Karpas-422 (cell line): ENCODE results near the gene RHBDD3. TPM values are rescaled to one million over a fixed set of nuclear protein-coding genes. Genes with fewer than 3 reads are reported as not detected.

ENCODE experiments used
- DNase-seq: peaks from one replicate; pipeline ENCODE4 v3.0.0-alpha.2; 2015
- H2AFZ ChIP-seq: fragments of 200-600 bp; sonication (generic); 2 replicates; pipeline ENCODE4 v1.6.1; 2014; ENCODE audit warnings: antibody characterized with exemption, low read length, mixed read lengths
- H3K27ac ChIP-seq: fragments of 200-600 bp; sonication (generic); 2 replicates; pipeline ENCODE4 v1.5.1; 2014; ENCODE audit warnings: mild to moderate bottlenecking, low read length, moderate library complexity
- H3K27me3 ChIP-seq: fragments of 200-600 bp; sonication (generic); 2 replicates; pipeline ENCODE4 v1.6.1; 2014; ENCODE audit warnings: low read length, mixed read lengths
- H3K36me3 ChIP-seq: fragments of 200-600 bp; sonication (generic); 2 replicates; pipeline ENCODE4 v1.6.1; 2014; ENCODE audit warnings: low read length, mixed read lengths; ENCODE audit not compliant: insufficient read depth
- H3K4me1 ChIP-seq: fragments of 200-600 bp; sonication (generic); 2 replicates; pipeline ENCODE4 v1.6.1; 2014; ENCODE audit warnings: mild to moderate bottlenecking, low read length, mixed read lengths
- H3K4me2 ChIP-seq: fragments of 200-600 bp; sonication (generic); 2 replicates; pipeline ENCODE4 v1.6.1; 2014; ENCODE audit warnings: low read length, low read depth, mild to moderate bottlenecking; ENCODE audit not compliant: poor library complexity, severe bottlenecking
- H3K4me3 ChIP-seq: fragments of 200-600 bp; sonication (generic); 2 replicates; pipeline ENCODE4 v1.5.1; 2014; ENCODE audit warnings: mild to moderate bottlenecking, antibody characterized with exemption, low read length, mixed read lengths
- H3K79me2 ChIP-seq: fragments of 200-600 bp; sonication (generic); 2 replicates; pipeline ENCODE4 v1.6.1; 2014; ENCODE audit warnings: mild to moderate bottlenecking, low read length, mixed read lengths
- H3K9ac ChIP-seq: fragments of 200-600 bp; sonication (generic); 2 replicates; pipeline ENCODE4 v1.6.0; 2014; ENCODE audit warnings: low read length
- H3K9me2 ChIP-seq: fragments of 200-600 bp; sonication (generic), shearing (Covaris generic); replicated peaks from 2 replicates; pipeline ENCODE4 v1.6.0; 2014; ENCODE audit warnings: mild to moderate bottlenecking, low read length, moderate library complexity; ENCODE audit not compliant: insufficient read depth
- H3K9me3 ChIP-seq: fragments of 300-700, 200-600 bp; sonication (generic); 2 replicates; pipeline ENCODE4 v1.6.1; 2014; ENCODE audit warnings: low read length, mixed read lengths
- H4K20me1 ChIP-seq: fragments of 200-600 bp; sonication (generic); 2 replicates; pipeline ENCODE4 v1.6.1; 2014; ENCODE audit warnings: mild to moderate bottlenecking, antibody characterized with exemption, low read length, low read depth; ENCODE audit not compliant: insufficient read depth
- total RNA-seq: library from RNA; depleted of rRNA; stranded (reverse); fragments of >200 nt; shearing (Covaris generic); gene quantifications from 2 replicates; pipeline ENCODE4 v1.2.3, GENCODE V29; 2014; ENCODE audit warnings: low replicate concordance

The RHBDD3 gene
- total RNA-seq, 1 experiment from 2014 or later: 8.8 TPM

DNA sequence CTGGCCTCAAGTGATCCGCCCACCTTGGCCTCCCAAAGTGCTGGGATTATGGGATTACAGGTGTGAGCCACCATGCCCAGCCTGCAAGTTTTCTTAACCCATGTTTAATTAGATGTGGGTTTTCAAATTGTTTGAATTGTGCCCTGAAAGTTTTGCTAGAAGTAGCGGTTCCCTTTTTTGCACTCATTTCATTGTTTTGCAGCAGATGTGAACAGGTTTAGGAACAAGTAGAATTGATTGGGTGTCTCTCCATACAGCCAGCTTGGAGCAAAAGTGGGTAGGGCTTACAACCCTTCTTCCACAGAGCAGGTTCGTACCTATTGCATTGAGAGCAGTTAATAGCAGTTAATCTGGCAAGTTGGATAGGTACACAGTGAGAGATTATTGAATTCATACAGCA is 16.4 kb upstream of the RHBDD3 start:
- Histone ChIP-seq H4K20me1 (peaks cover 49% of the 10 kb centered on the region), H3K36me3 (peaks cover 73% of the 10 kb centered on the region), H3K79me2 (peaks cover 67% of the 10 kb centered on the region), H3K9ac (no peak overlapping the region), H2AFZ (no peak overlapping the region), H3K9me2 (no peaks in the 10 kb centered on the region), H3K4me1 (no peaks in the 10 kb centered on the region), H3K27ac (no peak overlapping the region), H3K9me3 (no peaks in the 10 kb centered on the region), H3K27me3 (no peaks in the 10 kb centered on the region), H3K4me2 (no peak overlapping the region), H3K4me3 (no peak overlapping the region)
- no peak for DNase-seq

DNA sequence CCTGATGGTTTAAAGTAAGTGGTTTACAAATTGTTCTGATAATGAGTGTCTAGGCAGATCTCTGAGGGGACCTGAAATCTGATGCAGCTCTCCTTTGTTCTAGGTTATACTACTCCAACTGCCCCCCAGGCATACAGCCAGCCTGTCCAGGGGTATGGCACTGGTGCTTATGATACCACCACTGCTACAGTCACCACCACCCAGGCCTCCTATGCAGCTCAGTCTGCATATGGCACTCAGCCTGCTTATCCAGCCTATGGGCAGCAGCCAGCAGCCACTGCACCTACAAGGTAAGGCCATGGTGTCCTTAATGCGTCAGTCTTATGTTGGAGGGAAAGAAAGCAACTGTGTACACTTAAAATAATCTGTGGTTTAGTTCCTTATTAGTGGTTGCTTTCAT is 10.1 kb upstream of the RHBDD3 start:
- no peaks in the 10 kb centered on the region for H3K4me1 ChIP-seq
- no peaks in the 10 kb centered on the region for H3K9me2 ChIP-seq
- no peak overlapping the region for H3K4me2 ChIP-seq
- no peak overlapping the region for H3K4me3 ChIP-seq
- DNase-seq: no peak
- peaks cover 75% of the 10 kb centered on the region for H4K20me1 ChIP-seq
- H3K9me3 ChIP-seq: no peaks in the 10 kb centered on the region
- H3K79me2 ChIP-seq: peaks cover 84% of the 10 kb centered on the region
- H3K27me3 ChIP-seq: no peaks in the 10 kb centered on the region
- H3K27ac ChIP-seq: no peak overlapping the region
- no peak overlapping the region for H2AFZ ChIP-seq
- H3K36me3 ChIP-seq: peaks cover 82% of the 10 kb centered on the region
- no peak overlapping the region for H3K9ac ChIP-seq

DNA sequence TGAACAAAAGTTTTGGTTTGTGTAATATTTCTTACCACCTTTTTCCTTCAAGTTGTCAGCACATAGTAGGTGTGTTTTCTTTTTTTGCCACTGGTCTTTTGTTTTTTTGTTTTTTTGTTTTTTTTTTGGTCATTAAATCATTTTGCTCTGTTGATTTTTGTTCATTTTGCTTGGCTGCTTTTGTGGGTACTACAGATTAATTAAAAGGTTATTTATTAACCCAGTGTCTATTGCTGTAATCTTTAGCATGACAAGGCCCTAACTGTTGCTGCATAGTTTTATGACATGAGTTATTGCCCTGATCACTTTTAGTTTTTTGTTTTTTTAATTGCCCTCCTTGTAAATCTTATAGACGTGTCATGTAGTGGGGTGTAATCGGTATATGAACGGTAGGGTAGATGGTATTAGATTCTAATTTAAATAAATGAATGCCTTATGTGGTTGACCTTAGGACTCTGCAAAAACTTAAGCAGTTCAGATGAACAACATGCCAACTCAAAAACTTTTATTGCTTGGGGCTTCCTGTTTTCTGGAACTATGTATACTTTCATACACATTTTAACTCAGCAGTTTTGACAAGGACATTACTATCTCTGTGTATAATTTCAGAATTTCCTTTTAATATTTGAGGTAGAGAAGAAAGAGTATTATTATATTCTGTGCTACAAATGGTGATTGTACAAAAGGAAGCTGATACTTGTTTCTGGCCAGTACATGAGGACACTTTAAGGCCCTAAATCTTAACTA is 8.2 kb upstream of the RHBDD3 start:
- Histone ChIP-seq H3K27me3 (no peaks in the 10 kb centered on the region), H3K9ac (no peak overlapping the region), H3K4me1 (peaks cover 9% of the 10 kb centered on the region), H4K20me1 (peaks cover 88% of the 10 kb centered on the region), H3K9me3 (no peaks in the 10 kb centered on the region), H3K4me2 (no peak overlapping the region), H2AFZ (no peak overlapping the region), H3K9me2 (no peaks in the 10 kb centered on the region), H3K4me3 (no peak overlapping the region), H3K27ac (no peak overlapping the region), H3K36me3 (peaks cover 90% of the 10 kb centered on the region), H3K79me2 (peaks cover 92% of the 10 kb centered on the region)
- no peak for DNase-seq

DNA sequence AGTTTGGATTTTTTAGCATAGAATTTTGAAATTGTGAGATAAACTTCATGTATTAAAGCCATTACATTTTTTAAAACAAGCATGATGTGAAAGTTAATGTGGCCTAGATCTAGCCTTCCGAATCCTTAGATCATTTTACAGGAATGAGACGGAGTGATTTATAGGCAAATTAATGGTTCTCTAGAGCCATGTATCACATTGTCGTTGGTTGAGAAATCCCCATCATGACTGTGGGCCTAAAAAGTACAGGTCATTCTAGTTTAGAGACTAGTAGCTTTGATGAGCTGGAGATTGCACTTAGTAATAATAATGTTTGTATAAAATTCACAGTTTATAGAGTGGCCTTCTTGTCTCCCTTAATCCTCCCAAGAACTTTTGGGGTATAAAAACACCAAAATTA is 7.4 kb upstream of the RHBDD3 start:
- no peak overlapping the region for H3K27ac ChIP-seq
- H3K36me3 ChIP-seq: peaks cover 96% of the 10 kb centered on the region
- H3K9me3 ChIP-seq: no peaks in the 10 kb centered on the region
- no peak overlapping the region for H3K4me3 ChIP-seq
- H3K4me2 ChIP-seq: no peak overlapping the region
- H3K4me1 ChIP-seq: peaks cover 17% of the 10 kb centered on the region
- H3K9ac ChIP-seq: no peak overlapping the region
- no peak for DNase-seq
- H2AFZ ChIP-seq: no peak overlapping the region
- H3K27me3 ChIP-seq: no peaks in the 10 kb centered on the region
- peaks cover 97% of the 10 kb centered on the region for H3K79me2 ChIP-seq
- peaks cover 94% of the 10 kb centered on the region for H4K20me1 ChIP-seq
- H3K9me2 ChIP-seq: no peaks in the 10 kb centered on the region

DNA sequence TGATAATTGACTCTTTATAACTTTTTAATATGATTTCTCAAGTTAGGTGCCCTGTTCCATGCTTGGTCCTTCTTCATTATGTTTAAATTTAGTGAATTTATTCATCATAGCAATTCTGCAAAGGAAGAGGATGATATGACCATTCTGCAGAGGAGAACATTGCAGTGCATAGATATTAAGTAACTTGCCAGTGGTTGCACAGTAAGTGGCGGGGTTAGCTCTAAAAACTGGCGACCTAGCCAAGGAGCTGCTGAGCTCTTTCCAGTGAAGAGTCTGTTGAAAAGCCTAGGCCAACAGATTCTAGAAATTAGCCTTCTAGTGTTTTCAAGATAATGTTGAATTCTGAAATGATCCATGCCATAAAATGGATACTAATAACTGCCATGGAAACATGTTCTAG is 4.8 kb upstream of the RHBDD3 start:
- H4K20me1 ChIP-seq: peaks cover 86% of the 10 kb centered on the region
- no peak overlapping the region for H3K27ac ChIP-seq
- H3K9ac ChIP-seq: no peak overlapping the region
- no peaks in the 10 kb centered on the region for H3K9me3 ChIP-seq
- no peaks in the 10 kb centered on the region for H3K9me2 ChIP-seq
- no peak overlapping the region for H3K4me2 ChIP-seq
- H3K27me3 ChIP-seq: no peaks in the 10 kb centered on the region
- no peak for DNase-seq
- peaks cover 99% of the 10 kb centered on the region for H3K79me2 ChIP-seq
- H2AFZ ChIP-seq: no peak overlapping the region
- H3K4me3 ChIP-seq: no peak overlapping the region
- peaks cover 27% of the 10 kb centered on the region for H3K4me1 ChIP-seq
- H3K36me3 ChIP-seq: peaks cover 77% of the 10 kb centered on the region

DNA sequence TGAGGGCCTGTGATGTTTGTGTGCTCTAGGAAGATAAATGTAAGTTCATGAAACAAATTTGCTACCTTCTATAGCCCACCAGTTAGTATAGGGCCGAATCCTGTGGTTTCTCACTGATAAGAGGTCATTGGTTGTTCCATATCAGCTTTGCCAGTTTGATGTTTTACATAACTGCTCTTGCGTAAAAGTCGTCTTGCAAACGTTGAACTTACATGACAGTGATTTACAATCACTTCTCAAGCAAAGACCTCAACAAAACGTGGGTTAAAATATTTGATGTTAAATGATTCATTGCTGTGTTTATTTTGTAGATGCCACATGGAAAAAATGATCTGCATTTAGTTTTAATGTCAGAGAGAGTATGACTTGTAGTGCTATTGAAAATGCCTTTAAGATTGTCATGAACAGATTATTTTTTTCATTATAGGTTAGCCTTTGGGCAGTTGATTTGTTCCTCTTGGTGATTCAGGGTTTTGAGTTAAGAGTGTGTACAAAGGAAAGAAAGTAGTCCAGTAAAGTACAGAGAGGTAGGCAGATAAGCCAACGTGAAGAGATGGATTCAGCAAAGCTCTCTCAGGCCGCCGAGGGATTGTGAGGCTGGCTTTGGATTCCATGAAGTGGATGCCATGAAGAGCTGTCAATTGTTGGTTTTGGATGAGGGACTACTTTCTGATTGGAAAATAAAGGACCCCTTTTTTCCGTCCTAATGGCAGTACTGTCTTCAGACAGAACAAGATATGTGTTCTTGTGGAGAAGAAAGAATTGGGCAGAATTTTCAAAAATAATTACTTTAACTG is 2.9 kb upstream of the RHBDD3 start:
- H3K27ac ChIP-seq: peak overlapping the region; percentile 91
- H3K27me3 ChIP-seq: no peaks in the 10 kb centered on the region
- H3K4me2 ChIP-seq: peak overlapping the region; percentile 90
- H4K20me1 ChIP-seq: peaks cover 66% of the 10 kb centered on the region
- H3K4me3 ChIP-seq: peak overlapping the region; percentile 93
- H3K79me2 ChIP-seq: peaks cover 98% of the 10 kb centered on the region
- DNase-seq: peak; percentile 80
- H3K9me3 ChIP-seq: no peaks in the 10 kb centered on the region
- peaks cover 38% of the 10 kb centered on the region for H3K4me1 ChIP-seq
- H2AFZ ChIP-seq: no peak overlapping the region
- peaks cover 58% of the 10 kb centered on the region for H3K36me3 ChIP-seq
- peak overlapping the region; percentile 98 for H3K9ac ChIP-seq
- H3K9me2 ChIP-seq: no peaks in the 10 kb centered on the region

DNA sequence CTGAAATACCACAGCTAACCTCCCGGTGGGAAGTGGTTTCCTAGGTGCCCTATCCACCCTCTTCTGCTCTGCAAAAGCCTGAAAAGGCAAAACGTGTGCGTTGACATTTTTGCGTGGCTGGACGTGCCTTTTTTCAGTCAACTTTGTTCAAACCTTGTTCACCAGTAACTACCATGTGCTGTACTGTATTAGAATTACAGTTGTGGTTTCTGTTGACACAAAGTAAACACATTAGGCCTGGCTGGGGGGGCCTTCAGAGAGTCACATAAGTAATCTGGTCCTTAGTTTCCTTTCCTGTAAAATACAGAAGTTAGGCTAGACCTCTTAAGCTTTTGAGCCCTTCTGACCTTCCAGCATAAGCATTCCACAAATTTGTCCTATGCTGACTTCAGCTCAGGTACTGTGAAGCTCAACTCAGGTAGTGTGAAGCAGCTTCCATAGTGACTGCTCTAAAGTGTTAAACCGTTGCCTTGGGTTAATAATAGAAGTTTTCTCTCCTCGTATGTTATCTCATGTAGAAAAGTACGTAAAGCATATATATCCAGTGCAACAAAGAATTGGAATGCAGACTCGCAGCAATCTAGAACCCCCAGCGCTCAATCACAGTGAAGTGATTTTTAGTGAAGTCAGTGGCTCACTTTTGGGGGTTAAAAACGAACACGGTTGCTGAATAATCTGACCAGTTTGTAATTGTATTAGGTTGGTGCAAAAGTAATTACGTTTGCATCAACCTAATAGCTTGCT is 2.1 kb upstream of the RHBDD3 start:
- Histone ChIP-seq H4K20me1 (peaks cover 59% of the 10 kb centered on the region), H3K27me3 (no peaks in the 10 kb centered on the region), H3K79me2 (peaks cover 90% of the 10 kb centered on the region), H3K36me3 (peaks cover 56% of the 10 kb centered on the region), H2AFZ (no peak overlapping the region), H3K4me3 (peak overlapping the region; percentile 93), H3K27ac (peak overlapping the region; percentile 91), H3K9ac (peak overlapping the region; percentile 98), H3K9me2 (no peaks in the 10 kb centered on the region), H3K4me1 (peaks cover 38% of the 10 kb centered on the region), H3K9me3 (no peaks in the 10 kb centered on the region), H3K4me2 (peak overlapping the region; percentile 90)
- DNase-seq: no peak

DNA sequence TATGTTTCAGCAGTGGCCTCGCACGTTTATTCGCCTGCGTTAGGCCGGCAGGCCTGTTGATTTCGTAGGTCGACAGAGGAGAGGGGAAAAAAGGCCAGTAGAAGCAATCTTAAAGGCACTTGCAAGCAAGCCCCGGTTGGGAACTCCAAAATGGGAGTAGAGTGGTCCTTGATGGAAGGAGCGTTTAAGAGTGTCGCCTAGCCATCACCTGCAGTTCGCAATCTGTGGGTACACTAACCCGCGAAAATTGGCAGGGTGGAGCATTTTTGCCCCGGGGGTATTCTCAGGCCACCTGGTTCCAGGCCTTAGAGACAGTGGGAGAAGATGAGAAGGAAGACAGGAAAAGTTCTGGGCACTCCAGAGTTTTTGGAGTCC is 1.4 kb upstream of the RHBDD3 start:
- DNase-seq: no peak
- Histone ChIP-seq H3K79me2 (peaks cover 83% of the 10 kb centered on the region), H4K20me1 (peaks cover 53% of the 10 kb centered on the region), H3K36me3 (peaks cover 52% of the 10 kb centered on the region), H3K4me3 (peak overlapping the region; percentile 93), H3K4me1 (peaks cover 38% of the 10 kb centered on the region), H3K9me3 (no peaks in the 10 kb centered on the region), H3K9ac (peak overlapping the region; percentile 98), H3K27ac (peak overlapping the region; percentile 91), H2AFZ (no peak overlapping the region), H3K9me2 (no peaks in the 10 kb centered on the region), H3K4me2 (peak overlapping the region; percentile 90), H3K27me3 (no peaks in the 10 kb centered on the region)
